Ectodermal cell (in vitro differentiated cells): ENCODE measurements around the gene NOL11.
A peak's percentile ranks its signal among the peaks of the same experiment; 100 is the strongest.
"Not testable (repeated sequence)": the region's sequence is repeated elsewhere in the genome, so short reads cannot be mapped to it uniquely, and the experiment has no call there.

ENCODE experiments used
- H3K27ac ChIP-seq: 2 replicates; pipeline ENCODE4 v1.7.0; 2013; ENCODE audit warnings: mild to moderate bottlenecking, low read depth, low read length; ENCODE audit not compliant: insufficient read depth, poor library complexity, severe bottlenecking
- H3K27me3 ChIP-seq: 2 replicates; pipeline ENCODE4 v1.7.0; 2013; ENCODE audit warnings: mild to moderate bottlenecking, low read length; ENCODE audit not compliant: insufficient read depth, control insufficient read depth, poor library complexity, severe bottlenecking
- H3K36me3 ChIP-seq: one replicate; pipeline ENCODE4 v1.7.0; 2013; ENCODE audit warnings: low read length; ENCODE audit not compliant: control insufficient read depth, insufficient read depth
- H3K4me1 ChIP-seq: one replicate; pipeline ENCODE4 v1.7.0; 2013; ENCODE audit warnings: low read length; ENCODE audit not compliant: control insufficient read depth, insufficient read depth
- H3K4me3 ChIP-seq: 2 replicates; pipeline ENCODE4 v1.7.0; 2013; ENCODE audit warnings: low read depth, low read length, control low read depth; ENCODE audit not compliant: insufficient read depth
- H3K9me3 ChIP-seq: 2 replicates; pipeline ENCODE4 v1.7.0; 2013; ENCODE audit warnings: mild to moderate bottlenecking, low read length, moderate library complexity; ENCODE audit not compliant: control insufficient read depth
- WGBS, 2 experiments: methylation state at CpG; one replicate each; pipeline ENCODE4 v1.1.7; 2013; ENCODE audit warnings: missing lambda C conversion rate in 2 of 2; 5-methylcytosine and 5-hydroxymethylcytosine counted together

The NOL11 gene

DNA sequence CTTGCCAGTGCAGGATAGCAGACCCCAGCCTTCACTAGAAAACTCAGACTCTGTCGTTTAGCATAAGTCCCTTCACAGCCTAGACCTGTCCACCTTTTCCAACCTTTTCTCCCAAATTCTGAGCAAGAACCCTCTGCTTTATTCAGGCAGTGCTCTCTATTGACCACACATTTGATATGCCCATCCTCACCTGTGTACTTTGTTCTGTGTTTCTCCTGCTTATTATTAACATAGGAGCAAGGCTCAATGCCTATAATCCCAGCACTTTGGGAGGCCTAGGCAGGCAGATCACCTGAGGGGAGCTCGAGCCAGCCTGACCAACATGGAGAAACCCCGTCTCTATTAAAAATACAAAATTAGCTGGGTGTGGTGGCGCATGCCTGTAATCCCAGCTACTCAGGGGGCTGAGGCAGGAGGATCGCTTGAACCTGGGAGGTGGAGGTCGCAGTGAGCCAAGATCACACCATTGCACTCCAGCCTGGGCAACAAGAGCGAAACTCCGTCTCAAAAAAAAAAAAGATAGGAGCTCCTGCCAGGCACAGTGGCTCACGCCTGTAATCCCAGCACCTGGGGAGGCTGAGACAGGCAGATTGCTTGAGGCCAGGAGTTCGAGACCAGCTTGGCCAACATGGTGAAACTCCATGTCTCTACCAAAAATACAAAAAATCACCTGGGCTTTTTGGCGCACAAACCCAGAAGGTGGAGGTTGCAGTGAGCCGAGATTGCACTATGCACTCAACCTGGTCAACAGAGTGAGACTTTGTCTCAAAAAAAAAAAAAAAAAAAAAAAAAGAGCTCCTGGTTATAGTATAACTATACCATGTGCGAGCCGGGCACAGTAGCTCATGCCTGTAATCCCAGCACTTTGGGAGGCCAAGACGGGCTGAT lies 9.7 kb downstream of the NOL11 start:
- 94% methylated on average over 14 to 15 of the region's 15 CpGs for WGBS, 2 experiments
- not testable (repeated sequence) for H3K4me3 ChIP-seq, H3K4me1 ChIP-seq, H3K27ac ChIP-seq, H3K9me3 ChIP-seq, H3K27me3 ChIP-seq
- peaks cover 67% of the 10 kb centered on the region for H3K36me3 ChIP-seq

GRCh38 chr17:67729903-67730302 lies 12.2 kb downstream of the NOL11 start:
- Histone ChIP-seq H3K36me3 (peaks cover 57% of the 10 kb centered on the region), H3K4me3 (no peak overlapping the region), H3K9me3 (no peaks in the 10 kb centered on the region), H3K27ac (no peak overlapping the region), H3K27me3 (no peaks in the 10 kb centered on the region), H3K4me1 (no peaks in the 10 kb centered on the region)
- WGBS, 2 experiments = 90 to 97% methylated on average over 5 of the region's 6 CpGs

GRCh38 chr17:67730731-67731130 lies 13.0 kb downstream of the NOL11 start:
- WGBS, 2 experiments = 87 to 94% methylated on average over 7 of the region's 7 CpGs
- H3K27ac ChIP-seq = no peak overlapping the region

DNA sequence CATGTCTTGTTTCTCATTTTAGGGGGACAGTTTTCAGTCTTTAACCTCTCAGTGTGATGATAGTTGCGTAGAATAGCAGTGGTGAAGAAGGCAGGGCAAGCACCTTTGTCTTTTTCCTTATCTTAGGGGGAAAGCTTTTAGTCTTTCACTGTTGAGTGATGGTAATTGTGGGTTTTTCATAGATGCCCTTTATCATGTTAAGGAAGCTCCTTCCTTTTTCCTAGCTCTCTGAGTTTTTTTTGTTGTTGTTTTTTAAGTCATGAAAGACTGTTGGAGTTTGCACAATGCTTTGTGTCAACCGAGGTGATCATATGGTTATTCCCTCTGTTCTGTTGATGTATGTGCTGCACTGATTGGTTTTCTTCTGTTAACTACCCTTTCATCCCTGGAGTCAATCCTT lies 15.7 kb downstream of the NOL11 start:
- 27 to 49% methylated on average over 2 of the region's 2 CpGs for WGBS, 2 experiments
- Histone ChIP-seq H3K27me3 (no peaks in the 10 kb centered on the region), H3K9me3 (no peaks in the 10 kb centered on the region), H3K27ac (peak overlapping the region; percentile 22), H3K4me1 (no peaks in the 10 kb centered on the region), H3K4me3 (no peak overlapping the region), H3K36me3 (peaks cover 52% of the 10 kb centered on the region)

More at GRCh38 chr17:67730731-67731130, 13.0 kb downstream of the NOL11 start:
- Histone ChIP-seq H3K9me3 (no peaks in the 10 kb centered on the region), H3K4me3 (no peak overlapping the region), H3K36me3 (peaks cover 59% of the 10 kb centered on the region), H3K27me3 (no peaks in the 10 kb centered on the region), H3K4me1 (no peaks in the 10 kb centered on the region)

GRCh38 chr17:67737145-67737544 lies 19.4 kb downstream of the NOL11 start:
- H3K4me1 ChIP-seq = no peaks in the 10 kb centered on the region
- H3K27me3 ChIP-seq = no peaks in the 10 kb centered on the region
- 95 to 96% methylated on average over 6 to 8 of the region's 8 CpGs for WGBS, 2 experiments
- H3K36me3 ChIP-seq = peaks cover 31% of the 10 kb centered on the region
- H3K9me3 ChIP-seq = no peaks in the 10 kb centered on the region
- no peak overlapping the region for H3K27ac ChIP-seq
- H3K4me3 ChIP-seq = no peak overlapping the region

- H3K9me3 ChIP-seq = no peaks in the 10 kb centered on the region
- WGBS, 2 experiments = 90% methylated on average over 1 to 2 of the region's 2 CpGs
- H3K4me1 ChIP-seq = no peaks in the 10 kb centered on the region
- no peaks in the 10 kb centered on the region for H3K27me3 ChIP-seq
- no peak overlapping the region for H3K27ac ChIP-seq
- H3K36me3 ChIP-seq = peaks cover 37% of the 10 kb centered on the region
- H3K4me3 ChIP-seq = no peak overlapping the region
Measured at GRCh38 chr17:67742025-67742424, 24.3 kb downstream of the NOL11 start.

GRCh38 chr17:67746704-67747571 lies 29.2 kb downstream of the NOL11 start:
- Histone ChIP-seq H3K4me1 (no peaks in the 10 kb centered on the region), H3K9me3 (no peaks in the 10 kb centered on the region), H3K36me3 (peaks cover 47% of the 10 kb centered on the region), H3K4me3 (no peak overlapping the region), H3K27me3 (no peaks in the 10 kb centered on the region), H3K27ac (no peak overlapping the region)
- WGBS, 2 experiments = 92 to 93% methylated on average over 12 to 13 of the region's 14 CpGs

- Histone ChIP-seq H3K4me1 (no peaks in the 10 kb centered on the region), H3K27ac (no peak overlapping the region), H3K36me3 (peaks cover 44% of the 10 kb centered on the region)
Measured at GRCh38 chr17:67747681-67748235, 30.0 kb downstream of the NOL11 start.

GRCh38 chr17:67750067-67750466 lies 32.3 kb downstream of the NOL11 start:
- Histone ChIP-seq H3K9me3 (no peaks in the 10 kb centered on the region), H3K36me3 (peaks cover 34% of the 10 kb centered on the region), H3K4me3 (no peak overlapping the region), H3K27me3 (no peaks in the 10 kb centered on the region), H3K4me1 (no peaks in the 10 kb centered on the region), H3K27ac (no peak overlapping the region)
- 94 to 98% methylated on average over 4 of the region's 4 CpGs for WGBS, 2 experiments

More at GRCh38 chr17:67747681-67748235, 30.0 kb downstream of the NOL11 start:
- 90 to 100% methylated on average over 1 to 2 of the region's 2 CpGs for WGBS, 2 experiments
- H3K9me3 ChIP-seq = no peaks in the 10 kb centered on the region
- H3K4me3 ChIP-seq = no peak overlapping the region
- H3K27me3 ChIP-seq = no peaks in the 10 kb centered on the region
